ENCODE results near the gene CACNA1C.

CACNA1C gene

GRCh38 chr12:2627076-2627834 lies 574.5 kb downstream of the CACNA1C start:
- no peak for ATAC-seq
- DNase-seq, result no peak

GRCh38 chr12:2627835-2628191 lies 575.0 kb downstream of the CACNA1C start:
- ATAC-seq (no peak), DNase-seq (no peak)

- DNase-seq (no peak), ATAC-seq (no peak)
Observed at GRCh38 chr12:2628401-2628800, 575.6 kb downstream of the CACNA1C start.

- ATAC-seq (no peak), DNase-seq (no peak)
Observed at GRCh38 chr12:2629051-2629450, 576.3 kb downstream of the CACNA1C start.

- no peak for DNase-seq
- ATAC-seq, result no peak
Observed at GRCh38 chr12:2631653-2632350, 579.0 kb downstream of the CACNA1C start.

GRCh38 chr12:2633176-2633824 lies 580.5 kb downstream of the CACNA1C start:
- ATAC-seq, result no peak
- no peak for DNase-seq

GRCh38 chr12:2633825-2634200 lies 581.0 kb downstream of the CACNA1C start:
- ATAC-seq (no peak), DNase-seq (no peak)

- no peak for DNase-seq
- no peak for ATAC-seq
Observed at GRCh38 chr12:2634471-2634870, 581.7 kb downstream of the CACNA1C start.

- ATAC-seq (no peak), DNase-seq (no peak)
Observed at GRCh38 chr12:2636741-2637340, 584.1 kb downstream of the CACNA1C start.

GRCh38 chr12:2637371-2637770 lies 584.6 kb downstream of the CACNA1C start:
- no peak for DNase-seq
- no peak for ATAC-seq

GRCh38 chr12:2638273-2639019 lies 585.7 kb downstream of the CACNA1C start:
- no peak for ATAC-seq
- no peak for DNase-seq

GRCh38 chr12:2639020-2639298 lies 586.2 kb downstream of the CACNA1C start:
- ATAC-seq (no peak), DNase-seq (no peak)

- ATAC-seq (no peak), DNase-seq (no peak)
Observed at GRCh38 chr12:2640281-2640680, 587.5 kb downstream of the CACNA1C start.

- peak; percentile 84 for ATAC-seq
Observed at GRCh38 chr12:2640709-2641108, 587.9 kb downstream of the CACNA1C start.

GRCh38 chr12:2641207-2641606 lies 588.4 kb downstream of the CACNA1C start:
- peak; percentile 24 for DNase-seq
- ATAC-seq, result no peak

More at GRCh38 chr12:2640709-2641108, 587.9 kb downstream of the CACNA1C start:
- DNase-seq, result peak; percentile 41

- no peak for DNase-seq
- no peak for ATAC-seq
Observed at GRCh38 chr12:2641761-2642160, 589.0 kb downstream of the CACNA1C start.

GRCh38 chr12:2642176-2642892 lies 589.5 kb downstream of the CACNA1C start:
- DNase-seq (no peak), ATAC-seq (no peak)

GRCh38 chr12:2642896-2643425 lies 590.2 kb downstream of the CACNA1C start:
- no peak for DNase-seq

GRCh38 chr12:2643576-2644135 lies 590.9 kb downstream of the CACNA1C start:
- ATAC-seq (no peak), DNase-seq (no peak)

More at GRCh38 chr12:2642896-2643425, 590.2 kb downstream of the CACNA1C start:
- ATAC-seq, result no peak

GRCh38 chr12:2644683-2645405 lies 592.1 kb downstream of the CACNA1C start:
- no peak for ATAC-seq

More at GRCh38 chr12:2644683-2645405, 592.1 kb downstream of the CACNA1C start:
- DNase-seq, result no peak

Measured in stimulated activated naive CD8-positive, alpha-beta T cell treated with anti-CD3 and anti-CD28 coated beads, Interleukin-15, Interleukin-2, amounts not matched to agents 100 U/mL and 50 U/mL, for 24 hours (primary cell).